Renal pelvis (tissue), 4 donors: ENCODE measurements around the gene BLCAP. TPM values are rescaled to one million over a fixed set of nuclear protein-coding genes. Genes with fewer than 3 reads are reported as not detected.

ENCODE experiments used
- DNase-seq: peaks from one replicate; pipeline ENCODE4 v3.0.0-alpha.2; 2013
- polyA plus RNA-seq, 3 donors: library from polyadenylated mRNA; unstranded; fragments of 120-200 nt; gene quantifications; one replicate each; pipeline ENCODE4 v1.2.1, GENCODE V29; 2013; ENCODE audit not compliant: insufficient read length in 3 of 3

Gene BLCAP
- polyA plus RNA-seq, 3 donors: 84.8 to 91.1 (median 87.4) TPM

DNA sequence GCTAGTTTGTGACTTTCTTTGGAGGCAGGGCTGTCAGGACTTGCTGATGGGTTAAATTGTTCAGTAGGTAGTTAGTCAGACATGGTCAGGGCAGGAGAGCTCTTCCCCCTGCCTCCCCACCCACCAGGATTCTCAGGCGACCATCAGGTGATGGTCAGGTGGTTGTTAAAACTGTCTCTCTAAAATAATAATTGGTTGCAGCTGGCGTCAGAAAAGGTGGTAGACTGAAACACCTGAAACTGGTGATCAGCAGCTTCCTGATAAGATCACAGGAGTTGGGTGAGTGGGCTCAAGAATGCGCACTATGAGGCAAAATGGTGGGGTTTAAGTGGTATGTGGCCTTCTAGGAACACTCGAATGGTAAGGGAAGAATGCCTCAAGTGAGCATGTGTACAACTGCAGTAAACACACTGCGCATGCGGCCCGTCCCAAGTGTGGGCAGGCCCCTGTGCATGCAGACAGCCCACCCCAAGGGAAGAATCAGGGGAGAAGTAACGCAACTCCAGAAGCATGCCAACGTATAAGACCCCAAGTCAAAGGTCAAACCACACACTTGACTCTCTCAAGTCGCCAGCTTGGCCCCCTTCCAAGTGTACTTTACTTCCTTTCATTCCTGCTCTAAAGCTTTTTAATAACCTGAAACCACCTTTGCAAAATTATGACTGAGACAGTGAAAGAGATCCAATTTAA is 7.9 kb upstream of the BLCAP start:
- no peak for DNase-seq

DNA sequence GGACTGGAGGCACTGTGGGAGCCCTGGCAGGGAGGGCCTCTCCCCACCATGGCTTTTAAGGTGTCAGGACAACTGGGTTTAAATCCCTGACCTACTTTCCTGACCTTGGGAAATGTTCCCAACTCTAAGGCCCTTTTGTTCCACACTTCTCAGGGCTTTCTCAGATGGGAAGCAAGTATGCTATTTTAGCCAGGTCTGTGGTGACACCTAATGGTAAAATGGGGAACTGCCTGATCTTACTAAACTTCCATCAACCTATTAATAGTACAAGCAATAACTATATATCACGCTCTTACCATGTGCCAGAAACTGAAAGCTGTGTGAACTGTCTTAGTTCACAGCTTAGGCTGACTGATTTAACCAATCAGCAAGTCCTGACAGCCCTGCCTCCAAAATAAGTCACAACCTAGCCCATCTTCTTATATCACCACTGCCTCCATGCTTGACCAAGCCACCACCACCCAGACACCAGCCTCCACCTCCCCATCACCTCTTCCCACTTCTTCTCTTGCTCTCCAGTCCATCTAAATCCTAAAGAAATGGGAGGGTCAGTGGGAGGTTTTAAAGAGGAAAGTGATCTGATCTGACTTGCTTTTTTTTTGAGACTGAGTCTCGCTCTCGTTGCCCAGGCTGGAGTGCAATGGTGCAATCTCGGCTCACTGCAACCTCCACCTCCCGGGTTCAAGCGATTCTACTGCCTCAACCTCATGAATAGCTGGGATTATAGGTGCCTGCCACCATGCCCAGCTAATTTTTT is 6.9 kb upstream of the BLCAP start:
- peak; percentile 83 for DNase-seq

DNA sequence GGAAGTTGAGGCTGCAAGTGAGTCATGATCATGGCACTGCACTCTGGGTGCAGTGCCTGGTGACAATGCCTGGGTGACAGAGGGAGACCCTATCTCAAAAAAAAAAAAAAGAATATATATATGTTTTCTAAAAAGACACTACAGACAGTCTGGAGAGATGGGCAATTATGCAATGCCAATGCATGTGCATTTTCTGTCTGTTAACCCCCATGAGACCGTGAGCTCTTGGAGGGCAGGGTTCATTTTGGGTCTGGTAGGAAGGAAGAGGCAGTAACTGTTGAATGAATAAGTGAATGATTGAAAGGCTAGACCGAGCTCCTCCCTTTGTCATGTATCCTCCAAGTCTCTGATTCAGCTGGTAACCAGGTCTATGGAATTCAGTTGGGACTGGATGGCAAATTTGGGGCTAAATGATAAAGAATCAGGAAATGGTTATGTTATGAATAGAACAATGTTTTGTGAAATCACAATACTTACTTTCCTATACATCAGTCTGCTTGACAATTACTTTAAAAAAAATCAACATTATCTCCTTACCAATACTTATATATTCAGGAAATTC is 5.6 kb upstream of the BLCAP start:
- DNase-seq: no peak

- no peak for DNase-seq
Observed at GRCh38 chr20:37531856-37532255, 4.2 kb upstream of the BLCAP start.

DNA sequence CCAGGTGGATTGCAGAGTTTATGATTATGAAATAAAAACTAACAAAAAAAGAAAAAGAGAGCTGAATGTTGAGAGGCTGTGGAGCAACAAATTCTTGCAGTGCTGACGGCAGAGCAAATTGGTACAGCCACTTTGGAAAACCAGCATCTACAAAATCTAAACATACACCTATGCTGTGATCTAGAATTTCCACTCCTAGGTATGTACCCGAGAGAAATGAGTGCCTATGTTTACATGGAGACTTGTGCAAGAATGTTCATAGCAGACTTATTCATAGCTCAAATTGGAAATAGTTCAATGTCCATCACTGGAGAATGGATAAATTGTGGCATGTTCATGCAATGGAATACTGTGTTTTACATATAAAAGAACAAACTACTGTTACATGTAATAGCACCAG is 3.0 kb upstream of the BLCAP start:
- DNase-seq: no peak

GRCh38 chr20:37529968-37530600 is 2.4 kb upstream of the BLCAP start:
- DNase-seq: no peak

GRCh38 chr20:37529214-37529967 is 1.7 kb upstream of the BLCAP start:
- DNase-seq: no peak

GRCh38 chr20:37528446-37529213 is 954 bp upstream of the BLCAP start:
- no peak for DNase-seq

- DNase-seq: peak; percentile 29
Observed at GRCh38 chr20:37526839-37527637, 638 bp downstream of the BLCAP start.

DNA sequence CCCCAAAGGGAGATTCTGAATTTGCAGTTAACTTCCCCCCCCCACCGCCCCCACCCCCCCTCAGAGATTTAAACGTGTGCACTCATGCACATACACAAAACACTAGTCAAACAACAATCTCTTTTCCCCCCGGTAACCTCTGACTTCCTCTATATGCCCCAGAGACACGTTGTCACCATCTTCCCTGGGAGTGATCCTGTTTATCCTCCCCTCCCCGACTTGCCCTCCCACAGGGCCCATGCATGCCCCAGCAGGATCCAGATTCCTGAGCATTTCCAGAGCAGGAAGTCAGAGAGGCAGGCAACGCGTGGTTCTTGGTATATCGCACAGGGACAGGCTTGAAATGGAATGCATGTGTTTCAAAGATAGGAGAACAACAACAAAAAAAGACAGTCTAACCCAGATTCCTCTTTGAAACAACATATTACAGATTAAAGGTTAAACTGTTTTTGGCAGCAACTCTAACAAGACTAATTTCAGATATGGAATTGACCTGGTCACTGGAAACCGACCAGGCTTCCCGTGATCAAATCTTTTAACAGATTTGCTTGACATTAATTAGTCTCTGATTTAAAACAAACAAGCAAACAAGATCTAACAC is 1.3 kb downstream of the BLCAP start:
- DNase-seq: peak; percentile 42

GRCh38 chr20:37525810-37526209 is 1.9 kb downstream of the BLCAP start:
- no peak for DNase-seq

GRCh38 chr20:37524859-37525708 is 2.6 kb downstream of the BLCAP start:
- no peak for DNase-seq

- peak; percentile 77 for DNase-seq
Observed at GRCh38 chr20:37523911-37524700, 3.6 kb downstream of the BLCAP start.

- DNase-seq: no peak
Observed at GRCh38 chr20:37523012-37523391, 4.7 kb downstream of the BLCAP start.

GRCh38 chr20:37522260-37523011 is 5.2 kb downstream of the BLCAP start:
- DNase-seq: peak; percentile 50

DNA sequence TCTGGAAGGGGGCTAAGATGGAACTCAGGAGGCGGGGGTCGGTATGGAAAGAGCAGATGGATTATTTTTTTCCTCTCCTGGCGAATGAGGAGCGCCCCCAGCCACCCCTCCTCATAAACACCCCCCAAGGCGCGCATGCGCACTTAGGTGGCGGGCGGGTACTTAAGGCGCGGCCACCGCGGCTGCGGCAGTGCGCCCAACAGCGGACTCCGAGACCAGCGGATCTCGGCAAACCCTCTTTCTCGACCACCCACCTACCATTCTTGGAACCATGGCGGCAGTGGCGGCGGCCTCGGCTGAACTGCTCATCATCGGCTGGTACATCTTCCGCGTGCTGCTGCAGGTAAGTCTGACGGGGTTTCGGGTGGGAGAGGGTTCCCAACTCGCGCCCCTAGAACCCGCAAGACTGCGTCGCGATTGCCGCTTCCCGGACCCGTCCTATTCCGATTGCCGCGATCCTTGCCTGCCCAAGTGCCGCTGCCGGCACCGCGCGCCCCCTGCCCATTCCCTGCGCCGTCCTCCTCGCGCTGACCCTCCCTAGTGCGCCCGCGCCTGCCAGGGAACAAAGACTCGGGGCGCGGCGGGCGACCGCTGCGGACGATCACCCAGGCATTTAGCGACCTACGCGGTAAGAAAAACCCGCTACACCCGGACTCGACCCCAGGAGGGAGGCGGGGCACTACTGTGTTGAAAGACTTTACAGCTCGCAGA is 6.5 kb downstream of the BLCAP start, which contains the start of gene NNAT:
Gene NNAT, plus strand, starts transcription at position 190 of the 711 bp plus-strand sequence. Its CDS starts 82 bp downstream, at position 272.
- peak; percentile 58 for DNase-seq
